Neural progenitor cell (in vitro differentiated cells): ENCODE measurements around the gene LEO1. TPM values are rescaled to one million over a fixed set of nuclear protein-coding genes. Genes with fewer than 3 reads are reported as not detected.

Experiments used
- DNase-seq: peaks from one replicate; pipeline ENCODE4 v3.0.0-alpha.2; 2016; ENCODE audit warnings: low spot score
- H2AFZ ChIP-seq: fragments of 200-600 bp; sonication (generic); replicated peaks from 2 replicates; pipeline ENCODE4 v1.6.1; 2016; ENCODE audit warnings: antibody characterized with exemption
- H3F3A ChIP-seq: fragments of 200-600 bp; sonication (generic); 2 replicates; pipeline ENCODE4 v1.6.1; 2016; ENCODE audit warnings: antibody characterized with exemption, low read depth
- H3K27ac ChIP-seq: fragments of 200-600 bp; sonication (generic); 2 replicates; pipeline ENCODE4 v1.5.1; 2016; ENCODE audit warnings: mild to moderate bottlenecking
- H3K27me3 ChIP-seq: fragments of 200-600 bp; sonication (generic); 2 replicates; pipeline ENCODE4 v1.6.1; 2016; ENCODE audit warnings: mild to moderate bottlenecking, moderate library complexity
- H3K36me3 ChIP-seq: fragments of 200-600 bp; sonication (generic); 2 replicates; pipeline ENCODE4 v1.5.1; 2016
- H3K4me1 ChIP-seq: fragments of 200-600 bp; sonication (generic); 2 replicates; pipeline ENCODE4 v1.6.1; 2016; ENCODE audit warnings: mixed run types
- H3K4me2 ChIP-seq: fragments of 200-600 bp; sonication (generic); 2 replicates; pipeline ENCODE4 v1.6.1; 2016
- H3K4me3 ChIP-seq: fragments of 200-600 bp; sonication (generic); 2 replicates; pipeline ENCODE4 v1.5.1; 2016
- H3K79me2 ChIP-seq: fragments of 200-600 bp; sonication (generic); 2 replicates; pipeline ENCODE4 v1.6.1; 2016; ENCODE audit warnings: low read depth
- H3K9ac ChIP-seq: fragments of 200-600 bp; sonication (generic); 2 replicates; pipeline ENCODE4 v1.6.1; 2016
- H3K9me3 ChIP-seq: fragments of 200-600 bp; sonication (generic); 2 replicates; pipeline ENCODE4 v1.5.1; 2016; ENCODE audit warnings: low read depth
- H4K20me1 ChIP-seq: fragments of 200-600 bp; sonication (generic); 2 replicates; pipeline ENCODE4 v1.6.1; 2016; ENCODE audit warnings: low read depth
- H3K27ac Mint-ChIP-seq: 3 replicates; pipeline ENCODE4 v1.8.0; 2021; ENCODE audit warnings: mixed read lengths
- H3K27me3 Mint-ChIP-seq: 2 replicates; pipeline ENCODE4 v1.8.0; 2022; ENCODE audit warnings: low read depth, mild to moderate bottlenecking, inconsistent platforms, moderate library complexity, mixed read lengths; ENCODE audit not compliant: insufficient read depth
- H3K36me3 Mint-ChIP-seq: 3 replicates; pipeline ENCODE4 v1.8.0; 2021; ENCODE audit warnings: mixed read lengths
- H3K4me1 Mint-ChIP-seq: 3 replicates; pipeline ENCODE4 v1.8.0; 2021; ENCODE audit warnings: mixed read lengths
- H3K4me3 Mint-ChIP-seq: 3 replicates; pipeline ENCODE4 v1.8.0; 2021; ENCODE audit warnings: mild to moderate bottlenecking, moderate library complexity, mixed read lengths
- H3K9me3 Mint-ChIP-seq: 3 replicates; pipeline ENCODE4 v1.8.0; 2020; ENCODE audit warnings: mixed read lengths
- CTCF ChIP-seq: fragments of 200-600 bp; sonication (generic); IDR thresholded peaks from 2 replicates; pipeline ENCODE4 v1.5.1; 2017; ENCODE audit warnings: antibody characterized with exemption, mild to moderate bottlenecking
- EZH2 ChIP-seq: fragments of 200-600 bp; sonication (generic); IDR thresholded peaks from 2 replicates; pipeline ENCODE4 v1.6.1; 2017; ENCODE audit warnings: antibody characterized with exemption, mild to moderate bottlenecking, moderate library complexity
- EZH2phosphoT487 ChIP-seq: fragments of 200-600 bp; sonication (generic); IDR thresholded peaks from 2 replicates; pipeline ENCODE4 v1.6.1; 2017; ENCODE audit warnings: antibody characterized with exemption
- small RNA-seq: library from RNA; depleted of rRNA; stranded (forward); fragments of <200 nt; gene quantifications from one replicate; pipeline ENCODE3, GENCODE V24; 2015
- total RNA-seq: library from RNA; depleted of rRNA; stranded (reverse); fragments of >200 nt; gene quantifications from 2 replicates; pipeline ENCODE4 v1.2.3, GENCODE V29; 2015; ENCODE audit warnings: low replicate concordance

Gene LEO1
- total RNA-seq, 1 donor from 2014 or later: 43.9 TPM

GRCh38 chr15:51889486-51889885 lies 82.1 kb downstream of the LEO1 start:
- Histone ChIP-seq H3K27me3 (no peaks in the 10 kb centered on the region), H3K4me1 (peaks cover 3% of the 10 kb centered on the region), H3K9ac (no peak overlapping the region), H2AFZ (no peak overlapping the region), H4K20me1 (no peaks in the 10 kb centered on the region), H3K36me3 (no peaks in the 10 kb centered on the region), H3K9me3 (no peaks in the 10 kb centered on the region), H3F3A (peaks cover 6% of the 10 kb centered on the region), H3K4me3 (no peak overlapping the region), H3K27ac (no peak overlapping the region), H3K4me2 (no peak overlapping the region), H3K79me2 (no peaks in the 10 kb centered on the region)
- DNase-seq: no peak
- Mint-ChIP-seq H3K4me1 (peaks cover 17% of the 10 kb centered on the region), H3K4me3 (no peak overlapping the region), H3K36me3 (peaks cover 21% of the 10 kb centered on the region), H3K9me3 (peaks cover 11% of the 10 kb centered on the region), H3K27me3 (no peaks in the 10 kb centered on the region), H3K27ac (no peak overlapping the region)
- no peak for TF ChIP-seq CTCF
- no peak for TF ChIP-seq EZH2
- no peak for TF ChIP-seq EZH2phosphoT487

GRCh38 chr15:51888593-51889195 lies 82.9 kb downstream of the LEO1 start:
- Histone ChIP-seq H3F3A (peaks cover 6% of the 10 kb centered on the region), H3K9me3 (no peaks in the 10 kb centered on the region), H3K27me3 (no peaks in the 10 kb centered on the region), H3K36me3 (no peaks in the 10 kb centered on the region), H3K27ac (no peak overlapping the region), H3K4me3 (no peak overlapping the region), H4K20me1 (no peaks in the 10 kb centered on the region), H3K9ac (no peak overlapping the region), H3K4me2 (no peak overlapping the region), H3K4me1 (peaks cover 10% of the 10 kb centered on the region), H2AFZ (no peak overlapping the region), H3K79me2 (no peaks in the 10 kb centered on the region)
- peaks cover 19% of the 10 kb centered on the region for H3K36me3 Mint-ChIP-seq
- H3K9me3 Mint-ChIP-seq: peaks cover 11% of the 10 kb centered on the region
- no peak overlapping the region for H3K27ac Mint-ChIP-seq
- TF ChIP-seq EZH2: no peak
- TF ChIP-seq CTCF: peak; percentile 92
- no peak for TF ChIP-seq EZH2phosphoT487
- H3K27me3 Mint-ChIP-seq: no peaks in the 10 kb centered on the region
- peak; percentile 12 for DNase-seq
- H3K4me1 Mint-ChIP-seq: peaks cover 25% of the 10 kb centered on the region
- H3K4me3 Mint-ChIP-seq: no peak overlapping the region

Small RNA genes within 50 kb of the gene (small RNA-seq; reads per million reads assigned to genes)
- gene RNU6-90P: not detected

Other genes with a start within 250 kb of the LEO1 start
- gene LYSMD2, start 234.1 kb downstream of the LEO1 start, total RNA-seq: 0.15 TPM in 1 of 2 replicates, not detected in the other
- 1.9 and 3.2 TPM in 2 replicates for gene TMOD2, start 220.2 kb downstream of the LEO1 start, total RNA-seq
- 17.6 and 37.4 TPM in 2 replicates for gene TMOD3, start 142.1 kb downstream of the LEO1 start, total RNA-seq
- gene MAPK6, start 47.4 kb upstream of the LEO1 start, total RNA-seq: 90.8 and 128 TPM in 2 replicates
- 0.22 and 0.31 TPM in 2 replicates for gene BCL2L10, start 141.0 kb upstream of the LEO1 start, total RNA-seq
- gene GNB5, start 219.6 kb upstream of the LEO1 start, total RNA-seq: 36.0 and 37.8 TPM in 2 replicates